ENCODE results near the gene RBFOX2.

Gene RBFOX2

DNA sequence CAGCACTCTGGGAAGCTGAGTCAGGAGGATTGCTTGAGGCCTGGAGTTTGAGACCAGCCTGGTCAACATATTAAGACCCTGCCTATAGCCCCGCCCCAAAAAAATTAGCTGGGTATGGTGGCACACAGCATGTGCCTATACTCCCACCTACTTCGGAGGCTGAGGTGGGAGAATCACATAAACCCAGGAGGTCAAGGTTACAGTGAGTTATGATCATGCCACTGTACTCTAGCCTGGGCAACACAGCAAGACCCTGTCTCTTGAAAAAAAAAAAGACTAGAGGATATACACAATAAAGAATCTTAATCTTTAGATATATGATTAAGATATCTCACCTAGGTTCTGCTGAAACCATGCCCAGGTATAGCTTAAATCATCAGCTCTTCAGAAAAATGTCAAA is 174.3 kb downstream of the RBFOX2 start:
- no peak for DNase-seq

DNA sequence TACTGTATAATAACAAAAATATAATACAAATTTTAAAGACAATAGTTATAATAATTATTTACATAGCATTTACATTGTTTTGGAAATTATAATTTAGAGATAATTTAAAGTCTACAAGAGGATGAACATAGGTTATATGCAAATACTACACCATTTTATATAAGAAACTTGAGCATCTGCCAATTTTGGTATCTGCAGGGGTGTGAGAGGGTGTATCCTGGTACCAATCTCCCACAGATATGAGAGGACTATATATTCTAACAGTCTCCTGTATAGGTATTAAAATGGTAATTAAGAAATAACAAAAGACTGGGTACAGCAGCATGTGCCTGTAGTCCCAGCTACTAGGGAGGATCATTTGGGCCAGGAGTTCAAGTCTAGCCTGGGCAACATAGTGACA is 176.5 kb downstream of the RBFOX2 start:
- DNase-seq = no peak

DNA sequence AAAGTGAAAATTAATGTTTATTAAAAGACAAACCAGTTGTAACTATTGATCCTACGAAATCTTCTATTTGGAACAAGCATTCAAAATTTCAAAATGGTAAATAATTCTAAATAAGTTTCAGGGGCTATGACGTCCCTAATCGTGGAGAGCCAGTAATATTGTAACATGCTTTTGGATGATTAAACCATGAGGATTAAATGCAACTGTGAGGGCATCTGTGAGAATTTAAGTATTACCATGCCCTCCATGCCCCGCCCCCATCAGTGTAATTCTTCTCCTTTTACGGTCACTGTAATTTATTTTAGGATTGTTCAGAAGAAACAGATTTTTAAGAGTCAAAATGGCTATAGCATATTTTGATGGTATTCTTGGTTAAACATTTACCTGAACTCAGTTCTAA is 177.8 kb downstream of the RBFOX2 start:
- DNase-seq = no peak

DNA sequence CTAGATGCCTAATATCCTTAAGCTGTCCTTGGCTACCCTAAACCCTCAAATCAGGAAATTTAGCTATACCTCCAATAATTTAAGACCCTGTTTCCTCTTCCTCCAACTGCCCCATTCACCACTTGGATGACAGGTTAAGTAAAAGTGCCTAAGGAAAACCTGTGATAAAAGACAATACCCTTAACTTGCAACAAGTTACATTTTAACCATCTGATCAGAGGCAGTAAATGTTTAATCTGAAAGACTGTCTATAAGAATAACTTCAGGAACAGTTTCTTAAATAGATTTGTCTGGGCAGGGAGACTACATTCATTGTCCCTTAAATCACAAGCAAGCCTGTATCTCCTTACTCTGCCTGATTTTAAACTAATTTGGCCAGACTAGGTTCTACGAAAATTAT is 181.8 kb downstream of the RBFOX2 start:
- DNase-seq = no peak

DNA sequence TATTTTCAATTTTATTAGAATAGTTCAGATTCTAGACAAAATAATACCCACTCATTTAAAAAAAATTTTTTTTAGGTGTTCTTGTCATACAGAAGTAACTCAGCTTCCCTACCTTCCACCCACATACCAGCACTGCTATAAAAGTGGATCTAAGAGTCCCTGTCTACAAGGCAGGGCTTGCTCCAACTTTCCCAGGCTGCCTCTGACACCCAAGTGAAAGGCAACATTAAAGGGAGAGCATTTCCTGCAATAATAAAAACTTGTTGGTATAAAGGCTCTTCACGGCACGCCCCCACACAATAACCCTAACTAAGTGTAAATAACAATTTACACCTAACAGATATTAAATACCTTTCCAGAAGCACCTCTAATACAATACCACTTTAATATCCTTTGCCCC is 183.7 kb downstream of the RBFOX2 start:
- DNase-seq = no peak

DNA sequence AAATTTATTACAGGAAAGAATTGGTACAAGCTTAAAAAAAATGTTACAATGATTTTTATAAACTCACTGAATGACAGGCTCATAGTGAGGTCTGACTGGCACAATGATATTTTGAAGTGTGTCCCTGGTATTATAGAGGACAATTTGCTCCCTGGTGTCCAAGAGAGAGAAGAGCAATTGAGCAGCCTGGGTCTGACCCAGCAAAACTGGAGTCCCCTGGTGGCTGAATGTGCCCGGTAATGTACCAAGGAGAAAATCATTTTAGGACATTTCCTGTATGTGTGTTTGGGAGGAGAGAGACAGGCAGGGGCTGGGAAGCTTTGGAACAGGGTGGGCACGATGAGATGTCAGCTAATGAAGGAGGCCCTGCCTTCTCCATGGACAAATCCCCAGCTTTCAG is 185.7 kb downstream of the RBFOX2 start:
- peak; percentile 6 to 32 for DNase-seq

DNA sequence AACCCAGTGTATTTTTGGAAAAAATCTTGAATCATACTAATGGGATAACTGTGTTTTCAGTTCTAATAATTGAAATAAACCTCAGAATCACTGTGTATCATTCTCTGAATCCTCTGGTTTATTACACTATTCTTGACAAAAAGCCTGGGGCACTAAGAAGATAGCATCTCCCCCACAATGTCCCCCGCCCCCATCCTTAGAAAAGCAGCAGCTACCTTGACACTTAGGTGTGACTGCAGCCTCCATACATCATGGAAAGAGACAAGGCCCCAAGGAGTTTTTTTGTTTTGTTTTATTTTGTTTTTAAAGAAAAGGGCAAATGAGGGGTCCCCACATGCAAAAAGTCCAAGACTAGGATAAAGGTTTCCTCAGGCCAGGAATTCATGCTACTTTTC is 186.1 kb downstream of the RBFOX2 start:
- no peak for DNase-seq

DNA sequence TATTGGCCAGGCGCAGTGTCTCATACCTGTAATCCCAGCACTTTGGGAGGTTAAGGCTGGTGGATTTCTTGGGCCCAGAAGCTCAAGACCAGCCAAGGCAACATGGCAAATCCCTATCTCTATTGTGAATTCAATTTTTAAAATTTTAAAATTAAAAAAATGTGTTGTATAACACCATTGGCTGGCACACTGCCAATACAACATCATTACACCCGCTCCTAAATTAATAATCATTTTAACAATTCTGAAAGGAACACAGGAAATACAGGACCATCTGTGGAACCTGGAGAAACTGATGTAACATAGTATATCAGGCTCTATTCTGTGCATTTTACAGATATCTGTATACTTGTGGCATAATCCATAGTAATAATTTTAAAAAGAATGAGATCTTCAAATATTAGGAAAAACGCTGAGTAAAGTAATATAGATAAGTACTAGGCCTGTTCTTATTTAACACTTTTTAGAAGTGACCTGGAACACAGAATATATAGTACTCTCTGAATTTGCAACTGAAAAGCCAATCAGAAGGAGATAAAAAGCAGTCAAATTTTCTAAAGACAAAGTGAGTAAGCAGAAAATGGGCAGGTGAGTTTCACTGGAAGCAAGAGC is 186.6 kb downstream of the RBFOX2 start:
- DNase-seq = no peak

DNA sequence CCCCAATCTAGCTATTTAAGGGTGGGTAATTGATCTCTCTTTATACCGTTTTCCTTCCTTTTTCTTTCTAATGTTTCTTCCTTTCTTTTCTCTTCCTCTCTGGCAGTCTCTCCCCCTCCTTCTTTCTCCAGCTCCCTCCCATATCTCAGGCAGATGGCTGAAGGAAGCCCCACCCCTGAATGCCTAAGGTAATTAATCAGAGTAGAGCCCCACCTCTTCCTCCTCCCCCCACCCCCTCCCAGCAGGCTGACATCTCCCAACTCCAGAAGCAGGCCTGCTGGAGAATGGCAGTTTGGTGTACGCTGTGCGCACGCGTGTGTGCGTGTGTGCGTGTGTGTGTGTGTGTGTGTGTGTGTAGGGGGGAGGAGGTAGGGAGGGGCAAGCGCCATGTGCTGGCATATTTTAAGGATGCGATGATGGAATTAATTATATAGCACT is 188.3 kb downstream of the RBFOX2 start:
- peak; percentile 13 to 22 for DNase-seq

DNA sequence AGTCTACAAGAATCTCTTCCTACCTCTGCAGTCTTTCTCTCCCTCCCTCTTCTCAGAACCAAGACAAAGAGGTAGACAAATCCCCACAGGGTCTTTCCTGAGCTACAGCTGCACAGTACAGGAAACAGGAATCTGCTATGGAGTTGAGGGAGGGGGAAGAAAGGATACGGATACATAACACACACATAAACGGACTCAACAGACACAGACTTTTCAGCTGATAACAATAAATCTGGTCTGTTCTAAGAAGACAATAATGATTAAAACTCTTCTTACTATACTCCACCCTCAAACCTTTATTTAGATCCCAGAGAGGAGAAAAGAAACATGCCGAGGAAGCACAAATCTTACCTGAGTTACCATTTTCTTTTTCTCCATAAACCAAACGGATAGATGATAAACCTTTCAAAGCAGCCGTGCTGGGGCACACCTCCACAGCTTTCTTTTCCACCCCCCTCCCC is 188.8 kb downstream of the RBFOX2 start:
- no peak for DNase-seq

DNA sequence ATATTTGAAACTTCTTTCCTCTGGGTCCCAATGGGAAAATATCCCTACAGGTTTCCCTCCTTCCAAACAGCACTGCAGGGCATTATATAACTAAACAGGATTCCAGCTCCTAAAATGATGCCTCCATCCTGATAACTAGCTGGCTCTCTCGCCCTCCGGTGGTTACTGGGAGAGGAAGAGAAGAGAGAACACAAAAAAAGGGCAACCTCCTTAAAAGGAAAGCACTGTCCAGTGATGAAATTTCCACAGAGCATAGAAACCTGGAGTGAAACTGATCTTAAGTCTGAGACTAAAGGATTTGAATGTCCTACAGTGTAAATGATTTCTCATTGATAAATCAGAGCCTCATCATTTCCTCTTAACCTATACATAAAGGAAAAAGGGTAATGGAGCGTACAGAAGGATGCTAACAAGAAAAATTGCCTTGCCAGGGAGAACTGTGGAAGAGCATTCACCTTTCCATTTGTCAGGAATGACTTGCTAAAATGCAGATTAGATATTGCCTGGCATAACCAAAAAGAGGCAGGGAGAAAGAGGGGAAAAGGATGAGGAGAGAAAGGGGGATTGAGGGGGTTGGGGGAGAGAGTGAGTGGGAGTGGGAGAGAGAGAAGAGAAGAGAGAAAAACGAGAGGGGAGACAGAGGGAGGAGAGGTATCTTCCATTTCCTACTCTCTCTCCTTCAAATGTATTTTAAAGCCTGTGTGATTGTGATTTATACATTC is 189.6 kb downstream of the RBFOX2 start:
- peak; percentile 5 to 7 for DNase-seq

DNA sequence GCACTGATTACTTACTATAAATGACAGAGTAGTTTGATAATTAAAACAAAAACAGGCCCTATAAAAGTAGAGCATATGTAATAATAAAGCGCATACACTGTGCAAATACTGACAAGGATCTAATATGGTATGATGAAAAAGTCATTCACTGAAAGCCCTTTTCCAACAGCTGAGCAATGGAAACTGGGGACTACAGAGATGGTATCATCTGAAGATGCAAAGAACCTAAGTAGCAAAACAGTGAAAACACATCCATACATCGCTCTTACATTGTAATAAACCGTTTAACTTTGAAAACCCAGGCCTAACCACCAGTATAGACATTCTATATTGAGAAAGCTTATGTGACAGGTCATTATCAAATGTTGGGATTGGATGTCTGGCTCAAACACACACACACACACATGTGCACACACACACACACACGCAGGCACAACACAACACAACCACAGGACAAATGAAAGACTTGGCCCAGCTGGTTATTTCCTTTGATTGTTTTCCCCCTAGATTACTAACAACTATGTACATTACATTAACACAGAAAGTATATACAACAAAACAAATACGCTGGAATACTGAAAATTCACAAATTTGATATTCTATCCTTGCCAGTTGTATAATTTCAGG is 191.4 kb downstream of the RBFOX2 start:
- no peak for DNase-seq

DNA sequence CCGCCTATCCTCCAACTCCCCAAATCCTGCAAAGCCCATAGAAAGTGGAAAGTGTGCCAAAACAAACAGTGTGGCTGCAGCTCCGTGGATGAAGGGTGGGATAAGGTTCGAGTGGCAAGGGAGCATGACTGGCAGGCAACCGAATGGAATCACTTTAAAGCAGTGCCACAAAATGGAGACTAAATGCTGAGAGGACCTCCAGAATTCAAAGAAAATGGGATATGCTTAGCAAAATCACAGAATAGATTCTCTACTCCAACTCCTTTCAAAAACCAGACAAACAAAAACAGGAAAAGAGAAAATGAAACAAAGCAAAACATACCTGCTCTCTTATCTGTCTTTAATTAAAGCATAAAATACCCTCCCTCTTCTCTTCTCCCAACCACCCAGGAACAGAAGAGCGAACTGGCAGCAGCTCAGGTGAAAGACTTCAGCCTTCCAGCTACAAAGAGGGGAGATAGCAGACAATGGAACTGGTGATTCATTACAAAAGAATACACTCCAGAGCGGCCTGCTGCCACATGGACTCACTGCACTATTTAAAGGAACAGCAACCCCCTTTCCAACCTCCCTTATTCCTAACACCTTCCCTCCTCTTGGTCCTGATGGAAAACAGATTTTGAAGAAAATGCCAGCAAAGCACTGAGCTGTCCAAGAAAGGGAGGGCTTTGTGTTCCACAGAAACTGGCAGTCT is 192.5 kb downstream of the RBFOX2 start:
- DNase-seq = no peak

DNA sequence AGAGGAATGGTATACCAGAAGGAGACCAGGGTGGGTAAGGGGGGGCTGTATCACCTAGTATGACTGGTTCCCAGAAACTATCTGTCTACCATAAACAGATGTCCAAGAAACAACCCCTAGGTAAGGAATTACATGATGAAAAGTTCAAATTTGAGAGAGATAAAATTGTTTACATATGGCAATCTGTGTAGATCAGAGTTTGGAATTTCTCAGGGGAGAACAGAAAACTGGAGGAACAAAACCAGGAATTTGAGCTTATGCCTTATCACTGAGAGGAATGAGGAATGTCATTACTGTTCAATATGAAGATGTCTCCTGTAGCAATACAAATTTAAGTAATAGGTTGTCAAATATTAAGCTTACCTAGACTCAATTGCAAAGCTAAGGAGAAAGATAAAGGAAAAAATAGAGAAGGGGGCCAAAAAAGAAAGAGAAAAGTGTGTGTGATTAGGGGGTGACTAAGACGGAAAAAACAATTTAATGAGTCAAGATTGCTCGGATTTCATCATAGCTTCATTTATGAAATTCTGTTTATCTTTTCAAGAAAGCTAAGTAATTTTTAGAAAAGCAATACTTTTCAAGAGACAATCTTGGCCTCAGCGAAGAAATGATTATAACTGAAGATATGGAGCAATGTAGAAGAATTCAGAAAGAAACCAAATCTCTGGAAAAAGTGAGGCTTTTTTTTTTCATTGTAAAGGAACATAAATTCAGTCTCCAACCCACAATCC is 193.2 kb downstream of the RBFOX2 start:
- DNase-seq = peak in 1 of 2 donors; percentile 22

DNA sequence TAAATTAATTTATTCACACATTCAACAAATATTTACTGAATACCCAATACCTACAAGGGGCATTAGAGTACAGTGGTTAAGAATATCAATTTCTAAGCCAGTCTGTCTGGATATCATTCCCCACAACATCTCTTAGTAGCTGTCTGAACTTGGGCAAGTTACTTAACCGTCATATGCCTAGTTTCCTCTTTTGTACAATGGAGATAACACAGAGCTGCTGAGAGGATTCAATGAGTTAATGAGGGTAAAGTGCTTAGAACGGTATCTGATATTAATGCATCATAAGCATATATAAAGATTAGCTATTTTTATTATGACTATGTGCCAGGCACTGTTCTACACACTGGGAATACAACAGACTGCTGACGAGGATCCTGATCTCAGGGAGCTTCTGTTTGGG is 194.6 kb downstream of the RBFOX2 start:
- peak; percentile 16 to 19 for DNase-seq

DNA sequence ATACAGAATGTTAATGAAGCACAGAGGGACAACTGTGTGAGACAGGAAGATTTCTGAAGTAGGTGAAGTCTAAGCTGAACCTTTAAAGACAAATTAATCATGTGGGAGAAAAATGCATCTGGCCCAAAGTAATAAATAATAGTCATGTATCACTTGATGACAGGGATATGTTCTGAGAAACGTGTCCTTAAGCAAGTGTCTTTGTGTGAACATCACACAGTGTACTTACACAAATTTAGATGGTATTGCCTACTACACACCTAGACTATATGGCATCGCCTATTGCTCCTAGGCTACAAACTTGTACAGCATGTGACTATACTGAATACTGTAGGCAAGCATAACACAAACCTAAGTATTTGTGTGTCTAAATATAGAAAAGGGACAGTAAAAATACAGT is 198.3 kb downstream of the RBFOX2 start:
- no peak for DNase-seq

DNA sequence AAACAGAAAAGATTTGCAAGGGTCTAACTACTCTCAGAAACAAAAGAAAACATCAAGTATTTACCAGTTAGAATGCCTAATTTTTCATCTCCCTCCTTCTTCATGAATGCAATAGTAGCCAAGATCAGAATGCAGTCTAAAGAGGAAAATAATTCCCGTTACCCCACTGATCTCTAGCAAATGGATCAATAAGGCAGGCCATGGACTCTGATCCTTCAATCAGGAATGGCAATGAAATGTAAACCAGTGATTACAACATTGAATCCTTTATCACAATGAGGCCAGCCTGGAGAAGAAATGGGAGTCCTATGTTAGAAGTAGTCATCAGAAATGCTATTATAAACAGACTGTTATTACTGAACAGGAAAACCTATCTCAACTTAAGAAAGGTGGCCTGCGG is 204.4 kb downstream of the RBFOX2 start:
- DNase-seq = no peak

DNA sequence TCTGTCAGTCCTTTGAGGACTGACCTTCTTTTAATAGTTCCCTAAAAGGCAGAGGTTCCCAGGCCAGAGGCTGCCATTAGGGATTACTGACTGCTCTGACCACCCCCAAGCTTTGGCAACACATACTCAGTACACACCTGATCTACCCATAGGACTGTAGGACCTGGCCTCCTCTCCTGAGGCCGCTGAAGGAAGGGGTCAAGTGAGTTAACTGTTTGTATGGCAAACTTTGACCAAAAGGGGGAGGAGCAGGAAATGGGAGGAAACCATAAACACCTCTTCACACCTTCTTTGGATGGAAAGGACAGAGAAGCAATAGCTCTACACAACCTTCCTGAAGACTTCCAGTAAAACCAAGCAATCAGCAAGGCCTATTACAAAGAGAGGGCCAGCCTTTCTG is 207.0 kb downstream of the RBFOX2 start:
- no peak for DNase-seq

DNA sequence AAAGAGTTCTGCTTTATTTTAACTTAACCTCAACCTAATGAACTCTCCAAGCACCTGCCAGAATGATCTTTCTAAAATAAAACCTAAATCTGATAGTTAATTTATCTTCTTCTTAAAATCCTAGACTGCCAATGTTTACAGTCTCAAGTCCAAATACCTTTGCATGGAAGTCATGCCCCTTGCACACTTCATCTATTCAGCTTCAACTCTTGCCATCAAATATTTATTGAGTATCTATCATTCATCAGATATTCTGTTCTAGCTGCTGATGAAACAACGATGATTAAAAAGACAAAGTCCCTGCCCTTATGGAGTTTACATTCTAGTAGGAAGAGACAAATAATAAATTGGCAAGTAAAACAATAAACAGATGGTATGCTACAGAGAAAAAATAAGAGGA is 209.2 kb downstream of the RBFOX2 start:
- no peak for DNase-seq

DNA sequence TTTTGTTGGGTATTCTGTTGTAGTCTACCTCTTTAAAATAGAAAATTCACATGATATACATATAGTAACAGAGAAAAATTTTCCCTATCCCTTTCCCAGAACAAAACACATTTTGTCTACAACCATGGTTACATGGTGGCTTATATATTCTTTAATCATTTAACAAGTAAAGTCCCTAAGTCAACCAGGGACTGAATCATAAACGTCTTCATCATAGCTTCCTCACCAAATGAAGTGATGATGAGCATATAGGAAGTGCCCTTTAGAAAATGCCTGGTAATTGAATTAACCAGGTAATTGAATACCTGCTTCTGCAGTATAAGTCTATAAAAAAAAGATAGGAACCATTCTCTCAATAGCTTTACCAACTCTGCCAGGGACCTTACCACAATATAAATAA is 209.7 kb downstream of the RBFOX2 start:
- DNase-seq = no peak

DNA sequence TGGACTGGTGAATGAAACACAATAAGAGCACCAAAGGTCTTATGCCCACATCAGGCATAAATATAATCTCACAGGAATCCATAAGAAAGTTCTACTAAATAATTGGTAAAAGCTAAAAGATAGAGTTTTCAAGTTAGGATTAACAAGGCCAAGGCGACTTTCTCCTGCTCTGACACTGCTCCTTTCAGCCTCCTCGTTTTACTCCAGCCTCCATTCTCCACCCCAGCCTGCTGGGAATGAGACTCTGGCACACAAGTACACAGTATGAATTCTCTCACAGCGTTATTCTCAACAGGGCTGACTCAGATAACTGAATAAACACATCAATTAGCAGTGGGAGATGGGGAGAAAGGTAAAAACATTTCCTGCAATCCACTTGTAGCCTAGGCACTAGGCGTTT is 216.0 kb downstream of the RBFOX2 start:
- no peak for DNase-seq

DNA sequence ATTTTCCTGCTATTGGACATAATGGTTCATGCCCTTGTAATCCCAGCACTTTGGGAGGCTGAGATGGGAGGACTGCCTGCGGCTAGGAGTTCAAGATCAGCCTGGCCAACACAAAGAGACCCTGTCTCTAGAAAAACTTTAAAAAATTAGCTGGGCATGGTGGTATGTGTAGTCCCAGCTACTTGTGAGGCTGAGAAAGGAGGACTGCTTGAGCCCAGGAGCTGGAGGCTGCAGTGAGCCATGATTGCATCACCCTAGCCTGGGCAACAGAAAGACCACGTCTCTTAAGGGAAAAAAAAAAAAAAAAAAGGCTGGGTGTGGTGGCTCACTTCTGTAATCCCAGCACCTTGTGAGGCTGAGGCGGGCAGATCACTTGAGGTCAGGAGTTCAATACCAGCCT is 217.0 kb downstream of the RBFOX2 start:
- DNase-seq = no peak

DNA sequence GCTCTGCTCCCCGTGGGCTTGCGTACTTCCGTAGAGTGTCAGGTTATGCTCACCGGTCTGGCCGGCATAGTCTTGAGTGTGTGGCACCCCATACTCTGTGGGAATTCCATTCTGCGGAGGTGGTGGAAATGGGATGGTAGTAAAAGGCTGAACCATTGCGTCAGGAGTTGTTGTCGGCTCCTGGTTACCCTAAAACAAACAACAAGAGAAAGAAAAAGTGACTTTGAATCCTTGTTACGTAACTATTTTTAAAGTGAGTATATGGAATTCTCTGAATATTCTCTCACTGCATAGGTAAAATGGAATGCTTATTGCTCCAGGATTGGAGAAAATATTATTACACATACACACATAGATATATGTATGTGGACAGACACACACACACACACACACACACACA is 218.8 kb downstream of the RBFOX2 start:
- DNase-seq = no peak
